ENCODE results near the gene VPREB1. TPM values are rescaled to one million over a fixed set of nuclear protein-coding genes. Genes with fewer than 3 reads are reported as not detected.
"Not testable (repeated sequence)": the region's sequence is repeated elsewhere in the genome, so short reads cannot be mapped to it uniquely, and the experiment has no call there.

Gene VPREB1
- polyA plus RNA-seq, 4 donors, result 0.23 to 0.48 TPM; not detected in 2

DNA sequence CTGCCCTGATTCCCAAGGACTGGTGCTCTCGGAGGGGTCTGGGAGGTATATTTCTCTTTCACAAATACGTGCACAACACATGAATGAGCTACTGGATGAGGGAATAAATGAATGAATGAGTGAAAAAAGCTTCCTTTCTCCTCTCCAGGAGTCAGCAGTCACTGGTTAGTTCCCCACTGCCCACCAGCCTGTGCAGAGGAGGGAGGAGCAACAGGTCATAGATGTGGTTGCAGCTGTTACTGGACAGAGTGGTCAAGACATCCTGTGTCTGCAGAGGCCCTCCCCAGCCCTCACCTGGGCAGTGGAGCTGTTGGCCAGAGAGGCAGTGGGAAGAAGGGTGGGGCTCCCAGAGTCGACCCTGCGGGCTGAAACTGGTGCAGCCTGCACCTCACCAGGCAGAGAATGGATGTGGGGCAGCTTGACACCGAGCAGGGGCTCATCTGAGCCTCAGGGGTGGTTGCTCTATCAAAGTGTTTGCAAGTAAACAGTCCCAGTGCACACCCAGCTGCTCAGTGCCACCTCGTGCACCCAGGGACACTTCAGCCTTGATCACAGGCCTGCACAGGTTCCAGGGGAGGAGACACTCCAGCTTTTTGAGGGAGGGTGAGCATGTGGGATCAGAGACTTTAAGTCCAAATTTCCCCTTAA is 1.4 kb upstream of the VPREB1 start:
- no peak for DNase-seq (ENCODE audit: low read depth in 4 of 4, low spot score in 2 of 4)

DNA sequence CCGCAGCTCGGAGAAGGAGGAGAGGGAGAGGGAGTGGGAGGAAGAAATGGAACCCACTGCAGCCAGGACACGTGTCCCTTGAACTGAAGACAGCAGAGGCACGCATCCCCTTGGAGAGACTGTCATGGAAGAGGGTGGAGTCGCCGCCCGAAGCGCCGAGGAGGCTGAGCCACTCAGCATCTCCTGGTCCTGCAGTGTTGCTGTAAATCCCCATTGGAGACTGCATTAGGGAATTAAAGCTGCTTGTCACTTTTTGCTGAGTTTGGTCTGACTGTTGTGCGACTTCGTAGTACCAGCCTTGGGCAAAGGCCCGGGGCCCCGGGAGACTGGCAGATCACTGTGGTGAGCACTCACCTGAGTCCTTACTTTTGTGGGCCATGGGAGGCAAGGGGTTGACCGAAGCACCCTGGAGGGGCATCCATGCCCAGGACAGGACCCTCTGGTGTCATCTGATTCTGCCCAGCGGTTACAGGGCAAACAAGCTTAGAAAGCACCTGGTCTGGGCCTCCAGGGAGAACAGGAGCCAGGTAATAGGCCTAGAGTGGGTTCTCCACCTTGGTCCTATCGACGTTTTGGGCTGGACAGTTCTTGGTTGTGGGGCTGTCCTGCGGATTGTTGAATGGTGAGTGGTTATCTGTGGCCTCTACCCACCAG is 797 bp downstream of the VPREB1 start:
- no peak for DNase-seq (ENCODE audit: low read depth in 4 of 4, low spot score in 2 of 4)

DNA sequence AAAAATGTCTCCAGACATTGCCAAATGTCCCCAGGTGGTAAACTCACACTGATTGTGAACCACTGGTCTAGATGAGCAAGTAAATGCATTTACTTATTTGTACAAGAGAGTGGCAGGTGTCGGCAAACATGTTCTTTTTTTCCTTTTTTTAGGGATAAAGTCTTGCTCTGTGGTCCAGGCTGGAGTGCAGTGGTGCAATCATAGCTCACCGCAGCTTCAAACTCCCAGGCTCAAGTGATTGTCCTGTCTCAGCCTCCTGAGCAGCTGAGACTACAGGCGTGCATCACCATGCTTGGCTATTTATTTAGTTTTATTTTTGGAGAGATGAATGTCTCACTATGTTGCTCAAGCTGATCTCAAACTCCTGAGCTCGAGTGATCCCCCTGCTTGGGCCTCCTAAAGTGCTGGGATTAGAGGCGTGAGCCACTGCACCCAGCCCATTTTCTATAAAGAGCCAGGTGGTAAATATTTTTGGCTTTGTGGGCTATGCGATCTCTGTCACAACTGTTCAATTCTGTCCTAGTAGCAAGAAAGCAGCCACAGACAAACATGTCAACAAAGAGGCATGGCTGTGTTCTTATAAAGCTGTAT is 1.4 kb downstream of the VPREB1 start:
- DNase-seq (ENCODE audit: low read depth in 4 of 4, low spot score in 2 of 4), result no peak

DNA sequence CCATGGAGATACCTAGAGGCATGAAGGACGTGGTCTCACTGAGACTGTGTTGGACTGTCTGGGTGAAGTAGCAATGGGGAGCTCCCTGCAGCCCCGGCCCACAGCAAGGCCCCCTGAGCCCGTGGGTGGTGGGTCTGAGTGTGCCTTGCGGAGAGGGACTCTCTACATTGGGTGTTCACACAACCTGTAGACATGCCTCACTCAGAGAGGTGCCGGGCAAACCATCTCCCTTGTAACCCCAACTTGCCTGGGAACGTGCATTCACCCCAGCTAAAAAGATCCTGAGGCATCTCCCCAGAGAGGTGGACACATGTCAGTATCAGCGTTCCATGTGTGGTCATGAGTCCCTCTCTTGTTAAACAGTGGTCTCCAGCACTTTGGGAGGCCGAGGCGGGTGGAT is 2.1 kb downstream of the VPREB1 start:
- DNase-seq (ENCODE audit: low read depth in 4 of 4, low spot score in 2 of 4), result no peak

DNA sequence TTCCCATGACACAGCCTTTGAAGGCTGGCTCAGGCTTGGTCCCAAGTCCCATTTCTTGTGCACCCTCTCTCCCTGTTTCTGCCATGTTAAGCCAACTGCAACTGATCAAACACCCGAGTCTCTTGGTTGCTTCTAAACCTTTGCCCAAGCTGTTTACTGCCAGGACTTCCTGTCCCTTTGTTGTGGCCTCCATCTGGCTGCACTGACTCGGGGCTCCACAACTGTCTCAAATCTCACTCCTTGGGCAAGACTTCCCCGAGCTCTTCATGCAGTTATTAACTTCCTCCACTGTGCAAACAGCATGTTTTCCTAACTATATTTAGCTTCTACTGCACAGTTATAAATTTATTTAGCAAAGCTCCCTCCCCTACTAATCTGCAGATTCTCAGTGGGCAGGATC is 4.3 kb downstream of the VPREB1 start:
- DNase-seq (ENCODE audit: low read depth in 4 of 4, low spot score in 2 of 4), result no peak

DNA sequence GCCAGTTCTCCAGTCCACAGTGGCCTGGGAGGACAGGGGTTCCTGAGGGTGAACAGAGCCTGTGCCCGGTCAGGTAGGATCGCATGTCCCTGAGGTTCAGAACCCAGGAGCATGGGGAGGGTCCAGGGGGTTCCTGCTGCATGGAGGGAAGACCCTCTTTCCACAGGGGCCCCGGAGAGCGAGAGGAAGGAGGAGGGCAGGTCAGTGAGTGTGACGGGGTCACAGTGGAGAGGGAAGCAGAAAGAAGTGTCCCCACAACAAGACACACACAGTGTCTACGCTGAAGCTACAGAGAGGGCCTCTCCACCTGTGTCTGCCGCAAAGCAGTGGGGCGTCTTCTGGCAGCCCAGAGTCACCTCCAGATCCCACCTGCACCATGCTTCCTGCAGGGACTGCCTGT is 6.1 kb downstream of the VPREB1 start:
- not testable (repeated sequence) for DNase-seq (ENCODE audit: low read depth in 4 of 4, low spot score in 2 of 4)

DNA sequence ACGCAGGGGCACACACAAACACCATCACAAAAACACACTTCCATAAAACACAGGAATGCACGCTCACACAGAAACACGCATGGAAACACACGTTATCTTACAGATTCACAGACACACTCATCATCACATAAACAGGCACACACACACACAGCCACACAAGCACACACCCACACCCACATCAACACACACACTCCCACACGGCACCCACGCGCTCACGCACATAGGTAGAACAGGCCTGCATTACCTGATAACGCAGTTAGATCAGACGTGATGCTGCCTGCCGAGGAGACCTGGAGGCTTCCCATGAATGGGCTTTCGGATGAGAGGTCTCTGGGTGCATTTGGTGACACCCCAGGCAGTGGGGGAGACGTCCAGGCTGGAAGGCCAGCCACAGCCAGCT is 11.5 kb downstream of the VPREB1 start:
- DNase-seq (ENCODE audit: low read depth in 4 of 4, low spot score in 2 of 4), result not testable (repeated sequence)

DNA sequence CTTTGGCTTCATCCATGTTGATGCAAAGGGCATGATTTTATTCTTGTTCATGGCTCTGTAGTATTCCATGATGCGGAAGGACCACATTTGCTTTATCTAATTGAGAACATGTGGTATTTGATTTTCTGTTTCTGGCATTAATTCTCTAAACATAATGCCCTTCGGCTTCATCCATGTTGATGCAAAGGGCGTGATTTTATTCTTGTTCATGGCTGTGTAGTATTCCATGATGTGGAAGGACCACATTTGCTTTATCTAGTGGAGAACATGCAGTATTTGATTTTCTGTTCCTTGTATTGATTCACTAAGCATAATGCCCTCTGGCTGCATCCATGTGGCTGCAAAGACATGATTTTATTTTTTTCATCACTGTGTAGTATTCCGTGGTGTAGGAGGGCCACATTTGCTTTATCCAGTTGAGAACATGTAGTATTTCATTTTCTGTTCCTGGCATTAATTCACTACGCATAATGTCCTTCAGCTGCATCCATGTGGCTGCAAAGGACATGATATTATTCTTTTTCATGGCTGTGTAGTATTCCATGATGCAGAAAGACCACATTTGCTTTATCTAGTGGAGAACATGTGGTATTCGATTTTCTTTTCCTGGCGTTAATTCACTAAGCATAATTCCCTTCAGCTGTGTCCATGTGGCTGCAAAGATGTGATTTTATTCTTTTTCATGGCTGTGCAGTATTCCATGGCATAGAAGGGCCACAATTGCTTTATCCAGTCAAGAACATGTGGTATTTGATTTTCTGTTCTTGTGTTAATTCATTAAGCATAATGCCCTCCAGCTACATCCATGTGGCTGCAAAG is 14.2 kb downstream of the VPREB1 start:
- DNase-seq (ENCODE audit: low read depth in 4 of 4, low spot score in 2 of 4), result not testable (repeated sequence)

DNA sequence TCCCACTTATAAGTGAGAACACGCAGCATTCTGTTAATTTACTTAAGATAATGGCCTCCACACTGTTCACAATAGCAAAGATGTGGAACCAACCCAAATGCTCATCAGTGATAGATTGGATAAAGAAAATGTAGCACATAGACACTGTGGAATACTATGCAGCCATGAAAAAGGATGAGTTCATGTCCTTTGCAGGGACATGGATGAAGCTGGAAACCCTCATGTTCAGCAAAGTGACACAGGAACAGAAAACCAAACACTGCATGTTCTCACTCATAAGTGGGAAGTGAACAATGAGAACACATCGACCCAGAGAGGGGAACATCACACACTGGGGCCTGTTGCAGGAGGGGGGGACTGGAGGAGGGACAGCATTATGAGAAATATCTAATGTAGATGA is 15.6 kb downstream of the VPREB1 start:
- not testable (repeated sequence) for DNase-seq (ENCODE audit: low read depth in 4 of 4, low spot score in 2 of 4)

DNA sequence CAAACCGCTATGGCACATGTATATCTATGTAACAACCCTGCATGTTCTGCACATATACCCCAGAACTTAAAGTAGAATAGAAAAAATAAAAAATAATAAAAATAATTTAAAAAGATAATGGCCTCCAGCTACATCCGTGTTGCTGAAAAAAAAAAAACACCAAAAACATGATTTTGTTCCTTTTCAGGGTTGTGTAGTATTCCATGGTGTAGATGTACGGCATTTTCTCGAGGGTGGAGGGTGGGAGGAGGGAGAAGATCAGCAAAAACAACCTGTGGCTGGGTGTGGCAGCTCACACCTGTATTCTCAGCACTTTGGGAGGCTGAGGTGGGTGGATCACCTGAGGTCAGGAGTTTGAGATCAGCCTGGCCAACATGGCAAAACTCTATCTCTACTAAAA is 16.0 kb downstream of the VPREB1 start:
- DNase-seq (ENCODE audit: low read depth in 4 of 4, low spot score in 2 of 4), result not testable (repeated sequence)

DNA sequence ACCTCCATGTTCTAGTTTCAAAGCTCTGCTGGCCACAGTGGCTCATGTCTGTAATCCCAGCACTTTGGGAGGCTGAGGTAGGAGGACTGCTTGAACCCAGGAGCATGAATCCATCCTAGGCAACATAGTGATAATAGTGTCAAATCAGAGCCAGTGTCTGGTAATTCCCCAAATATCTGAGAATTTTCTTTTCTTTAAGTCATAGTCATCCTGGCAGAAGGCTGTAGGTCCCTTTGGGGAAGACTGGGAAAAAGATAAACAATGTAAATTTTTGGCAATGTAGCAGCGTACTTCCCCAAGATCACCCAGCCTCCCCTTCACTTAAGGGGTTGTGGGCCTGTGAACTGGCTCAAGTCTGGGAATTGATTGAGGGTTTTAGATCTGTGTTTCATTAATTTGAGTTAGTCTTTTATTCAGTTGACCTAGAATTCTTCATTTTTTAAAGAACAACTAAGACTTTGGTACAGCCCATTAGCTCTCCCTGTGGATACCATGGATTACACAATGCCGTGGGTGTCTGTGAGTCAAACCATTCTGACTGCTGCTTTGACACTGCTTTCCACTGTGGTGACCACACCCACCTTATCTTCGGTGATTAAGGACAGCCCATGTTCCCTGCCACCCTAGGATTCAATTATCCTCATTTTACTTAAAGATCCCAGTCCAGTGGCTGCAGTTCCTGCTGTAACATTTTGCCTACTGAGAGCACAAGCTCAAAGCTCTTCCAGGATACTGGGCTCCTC is 17.9 kb downstream of the VPREB1 start:
- not testable (repeated sequence) for DNase-seq (ENCODE audit: low read depth in 4 of 4, low spot score in 2 of 4)

DNA sequence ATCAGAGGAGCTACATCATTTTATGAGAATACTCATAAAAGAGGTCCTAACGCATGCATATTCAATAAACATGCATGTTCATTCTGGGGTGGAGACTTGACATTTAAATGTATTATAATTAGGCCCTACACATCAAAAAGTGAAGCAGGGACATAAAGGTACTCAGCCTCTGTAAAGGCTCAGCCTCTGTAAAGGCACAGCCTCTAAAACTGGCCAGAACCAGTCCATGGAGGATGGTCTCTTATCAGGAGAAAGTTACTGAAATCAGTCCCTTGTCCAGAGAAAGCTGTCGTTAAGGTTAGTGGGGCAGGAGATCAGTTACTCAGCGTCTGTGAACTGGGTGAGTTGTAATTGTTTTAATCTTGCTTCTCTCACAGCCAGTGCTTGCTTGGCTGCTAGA is 19.2 kb downstream of the VPREB1 start:
- not testable (repeated sequence) for DNase-seq (ENCODE audit: low read depth in 4 of 4, low spot score in 2 of 4)

DNA sequence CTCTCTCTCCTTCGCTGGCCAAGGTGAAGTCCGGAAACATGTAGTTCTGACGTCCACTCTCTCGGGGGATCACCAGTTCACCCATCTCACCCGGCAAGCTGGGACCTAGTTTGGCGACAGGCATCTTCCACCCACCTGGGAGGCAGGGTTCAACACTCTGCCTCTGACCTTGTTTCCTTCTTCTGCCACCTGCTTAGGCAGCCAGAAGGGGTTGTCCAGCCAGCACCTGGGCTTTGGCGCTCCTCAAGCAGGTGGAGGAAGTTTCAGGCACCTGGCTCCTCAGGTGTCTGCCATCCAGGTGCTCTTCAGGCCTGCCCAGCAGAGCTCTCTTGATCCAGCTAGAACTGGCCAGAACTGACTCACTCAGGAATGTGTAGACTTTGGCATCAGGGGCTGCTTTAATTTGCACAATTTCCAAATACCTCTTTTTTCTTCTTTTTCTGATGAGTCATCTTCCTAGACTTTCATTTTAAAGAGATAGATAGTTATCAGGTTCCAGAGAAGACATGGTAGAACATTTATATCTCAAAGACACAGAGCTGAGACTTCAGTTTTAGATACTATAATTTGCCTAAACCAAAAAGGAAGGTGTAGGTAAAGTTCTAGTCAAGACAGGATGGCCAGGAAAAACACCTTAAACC is 25.6 kb downstream of the VPREB1 start:
- DNase-seq (ENCODE audit: low read depth in 4 of 4, low spot score in 2 of 4), result not testable (repeated sequence)

DNA sequence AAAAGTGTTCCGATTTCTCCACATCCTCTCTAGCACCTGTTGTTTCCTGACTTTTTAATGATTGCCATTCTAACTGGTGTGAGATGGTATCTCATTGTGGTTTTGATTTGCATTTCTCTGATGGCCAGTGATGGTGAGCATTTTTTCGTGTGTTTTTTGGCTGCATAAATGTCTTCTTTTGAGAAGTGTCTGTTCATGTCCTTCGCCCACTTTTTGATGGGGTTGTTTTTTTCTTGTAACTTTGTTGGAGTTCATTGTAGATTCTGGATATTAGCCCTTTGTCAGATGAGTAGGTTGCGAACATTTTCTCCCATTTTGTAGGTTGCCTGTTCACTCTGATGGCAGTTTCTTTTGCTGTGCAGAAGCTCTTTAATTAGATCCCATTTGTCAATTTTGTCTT is 32.8 kb downstream of the VPREB1 start:
- DNase-seq (ENCODE audit: low read depth in 4 of 4, low spot score in 2 of 4), result not testable (repeated sequence)

DNA sequence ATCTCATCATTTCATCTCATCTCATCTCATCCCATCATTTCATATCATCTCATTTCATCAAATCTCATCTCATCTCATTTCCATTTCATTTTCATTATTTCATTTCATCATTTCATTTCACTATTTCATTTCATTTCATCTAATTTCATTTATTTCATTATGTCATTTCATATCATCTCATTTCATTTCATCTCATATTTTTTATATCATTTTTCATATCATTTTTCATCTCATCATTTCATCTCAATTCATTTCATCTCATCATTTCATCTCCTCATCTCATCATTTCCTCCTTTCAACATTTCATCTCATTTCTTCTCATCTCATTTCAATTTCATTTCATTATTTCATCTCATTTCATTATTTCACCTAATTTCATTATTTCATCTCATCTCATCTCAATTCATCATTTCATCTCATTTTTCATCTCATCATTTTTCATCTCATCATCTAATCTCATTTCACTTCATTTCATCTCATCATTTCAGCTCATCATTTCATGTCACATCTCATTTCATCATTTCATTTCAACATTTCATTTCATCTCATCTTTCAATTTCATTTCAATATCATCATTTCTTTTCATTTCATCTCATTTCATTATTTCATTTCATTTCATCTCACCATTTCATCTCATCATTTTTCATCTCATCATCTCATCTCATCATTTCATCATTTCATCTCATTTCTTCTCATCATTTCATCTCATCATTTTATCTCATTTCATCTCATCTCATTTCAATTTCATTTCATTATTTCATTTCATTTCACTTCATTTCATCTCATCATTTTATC is 40.6 kb downstream of the VPREB1 start:
- not testable (repeated sequence) for DNase-seq (ENCODE audit: low read depth in 4 of 4, low spot score in 2 of 4)

DNA sequence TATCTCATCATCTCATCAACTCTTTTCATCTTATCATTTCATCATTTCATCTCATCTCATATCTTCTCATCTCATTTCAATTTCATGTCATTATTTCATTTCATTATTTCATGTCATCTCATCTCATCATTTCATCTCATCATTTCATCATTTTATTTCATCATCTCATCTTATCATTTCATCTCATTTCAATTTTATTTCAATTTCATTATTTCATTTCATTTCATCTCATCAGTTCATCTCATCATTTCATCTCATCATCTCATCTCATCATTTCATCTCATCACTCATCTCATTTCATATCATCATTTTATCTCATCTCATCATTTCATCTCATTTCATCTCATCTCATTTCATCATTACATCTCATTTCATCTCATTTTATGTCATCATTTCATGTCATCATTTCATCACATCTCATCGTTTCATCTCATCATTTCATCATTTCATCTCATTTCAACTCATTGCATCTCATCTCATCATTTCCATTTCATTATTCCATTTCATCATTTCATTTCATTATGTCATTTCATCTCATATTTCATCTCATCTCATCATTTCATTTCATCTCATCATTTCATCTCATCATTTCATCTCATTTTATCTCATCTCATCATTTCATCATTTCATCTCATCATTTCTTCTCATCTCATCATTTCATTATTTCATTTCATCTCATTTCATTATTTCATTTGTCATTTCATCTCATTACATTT is 42.0 kb downstream of the VPREB1 start:
- not testable (repeated sequence) for DNase-seq (ENCODE audit: low read depth in 4 of 4, low spot score in 2 of 4)

DNA sequence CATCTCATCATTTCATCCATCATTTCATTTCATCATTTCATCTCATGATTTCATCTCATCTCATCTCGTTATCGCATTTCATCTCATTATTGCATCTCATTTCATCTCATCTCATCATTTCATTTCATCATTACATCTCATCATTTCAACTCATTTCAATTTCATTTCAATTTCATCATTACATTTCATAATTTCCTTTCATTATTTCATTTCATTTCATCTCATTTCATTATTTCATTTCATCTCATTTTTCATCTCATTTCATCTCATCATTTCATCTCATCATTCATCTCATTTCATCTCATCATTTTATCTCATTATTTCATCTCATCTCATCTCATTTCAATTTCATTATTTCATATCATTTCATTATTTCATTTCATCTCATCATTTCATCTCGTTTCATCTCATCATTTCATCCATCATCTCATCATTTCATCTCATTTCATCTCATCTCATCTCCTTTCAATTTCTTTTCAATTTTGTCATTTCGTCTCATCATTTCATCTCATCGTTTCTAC is 42.6 kb downstream of the VPREB1 start:
- DNase-seq (ENCODE audit: low read depth in 4 of 4, low spot score in 2 of 4), result not testable (repeated sequence)

DNA sequence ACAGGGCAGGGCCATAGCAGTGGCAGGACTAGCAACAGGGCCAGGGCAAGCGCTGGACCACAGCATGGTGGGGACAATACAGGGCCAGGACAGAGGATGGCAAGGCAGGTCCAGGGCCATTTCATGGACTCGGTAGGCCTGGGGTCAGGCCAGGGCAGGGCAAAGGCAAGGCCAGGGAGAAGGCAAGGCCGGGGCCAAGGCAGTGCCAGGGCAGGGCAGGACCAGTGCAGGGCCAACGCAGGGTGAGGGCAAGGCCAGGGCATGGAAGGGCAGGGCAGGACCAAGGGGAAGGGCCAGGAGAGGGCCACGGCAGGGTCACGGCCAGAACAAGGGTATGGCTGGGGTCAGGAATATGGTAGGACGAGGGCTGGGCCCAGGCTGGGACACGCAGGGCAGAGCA is 45.1 kb downstream of the VPREB1 start:
- DNase-seq (ENCODE audit: low read depth in 4 of 4, low spot score in 2 of 4), result not testable (repeated sequence)
